ENCODE results near the gene SIGLEC8. TPM values are rescaled to one million over a fixed set of nuclear protein-coding genes. Genes with fewer than 3 reads are reported as not detected.

The SIGLEC8 gene
- total and polyA plus RNA-seq, 9 of the 15 experiments (the other 6 are each of a cell fraction or from before 2014, with no cell fraction given), result 0.04 to 0.65 (median 0.39) TPM

- TF ChIP-seq TBL1XR1 (IDR thresholded peaks at IDR 0.05; ENCODE audit: low read length in 2 of 2) (no peak; a peak in 1 of 4 replicates), DIDO1 (tag; IDR thresholded peaks at IDR 0.05; ENCODE audit: low read depth) (no peak), SP2 (IDR thresholded peaks at IDR 0.05; ENCODE audit: extremely low read depth, low read depth, low read length, poor library complexity, severe bottlenecking) (no peak), ATF2 (CRISPR knock-in tag; IDR thresholded peaks at IDR 0.05) (no peak), PATZ1 (CRISPR knock-in tag; IDR thresholded peaks at IDR 0.05; ENCODE audit: borderline replicate concordance) (no peak), ESRRA (IDR thresholded peaks at IDR 0.05; ENCODE audit: borderline replicate concordance, low read depth) (peak; percentile 99), PCBP1 (IDR thresholded peaks at IDR 0.05; ENCODE audit: low read depth, low read length, poor library complexity, severe bottlenecking) (no peak), MED1 (CRISPR knock-in tag; IDR thresholded peaks at IDR 0.05; ENCODE audit: borderline replicate concordance) (no peak), PREB (CRISPR knock-in tag; IDR thresholded peaks at IDR 0.05) (no peak), ZNF77 (CRISPR knock-in tag; IDR thresholded peaks at IDR 0.05) (no peak), ZBED1 (IDR thresholded peaks at IDR 0.05) (no peak), CBFB (CRISPR knock-in tag; IDR thresholded peaks at IDR 0.05) (no peak; the same call in 1 of the 2 replicates), ZNF780A (CRISPR knock-in tag; IDR thresholded peaks at IDR 0.05) (no peak), E2F3 (CRISPR knock-in tag; IDR thresholded peaks at IDR 0.05) (no peak), CCNT2 (IDR thresholded peaks at IDR 0.05; ENCODE audit: borderline replicate concordance, extremely low read depth, insufficient read length, low read depth, low read length) (peak; percentile 22), SMARCA5 (IDR thresholded peaks at IDR 0.05) (no peak), ZNF124 (CRISPR knock-in tag; IDR thresholded peaks at IDR 0.05) (no peak), FOXJ3 (CRISPR knock-in tag; IDR thresholded peaks at IDR 0.05) (no peak), SRSF1 (IDR thresholded peaks at IDR 0.05; ENCODE audit: low read depth, low read length) (no peak), ZEB2 (IDR thresholded peaks at IDR 0.05) (peak; percentile 82), CHCHD3 (CRISPR knock-in tag; IDR thresholded peaks at IDR 0.05) (no peak), SRSF9 (IDR thresholded peaks at IDR 0.05; ENCODE audit: borderline replicate concordance, low read depth, low read length) (no peak), CXXC5 (CRISPR knock-in tag; IDR thresholded peaks at IDR 0.05) (peak; percentile 52), BRD4 (IDR thresholded peaks at IDR 0.05) (no peak), SNIP1 (IDR thresholded peaks at IDR 0.05; ENCODE audit: low read depth) (no peak), COPS2 (conservative IDR thresholded peaks at IDR 0.05) (no peak)
Measured at GRCh38 chr19:51441410-51442390, 16.6 kb downstream of the SIGLEC8 start (continued).

Data from K562 (cell line).